A549 treated with dexamethasone at 1 μM for 4 hours (cell line): ENCODE data around the gene RPLP2. TPM values are rescaled to one million over a fixed set of nuclear protein-coding genes. Genes with fewer than 3 reads are reported as not detected.

Experiments
- total RNA-seq: library from RNA; stranded (reverse); fragments of 200-300 nt; extraction: Qiagen RNA extraction; gene quantifications from 5 replicates; pipeline ENCODE4 v1.2.3, GENCODE V29; 2022

RPLP2 gene
- 1,768 to 2,076 TPM (median 1,880 TPM) in 5 replicates for total RNA-seq

DNA sequence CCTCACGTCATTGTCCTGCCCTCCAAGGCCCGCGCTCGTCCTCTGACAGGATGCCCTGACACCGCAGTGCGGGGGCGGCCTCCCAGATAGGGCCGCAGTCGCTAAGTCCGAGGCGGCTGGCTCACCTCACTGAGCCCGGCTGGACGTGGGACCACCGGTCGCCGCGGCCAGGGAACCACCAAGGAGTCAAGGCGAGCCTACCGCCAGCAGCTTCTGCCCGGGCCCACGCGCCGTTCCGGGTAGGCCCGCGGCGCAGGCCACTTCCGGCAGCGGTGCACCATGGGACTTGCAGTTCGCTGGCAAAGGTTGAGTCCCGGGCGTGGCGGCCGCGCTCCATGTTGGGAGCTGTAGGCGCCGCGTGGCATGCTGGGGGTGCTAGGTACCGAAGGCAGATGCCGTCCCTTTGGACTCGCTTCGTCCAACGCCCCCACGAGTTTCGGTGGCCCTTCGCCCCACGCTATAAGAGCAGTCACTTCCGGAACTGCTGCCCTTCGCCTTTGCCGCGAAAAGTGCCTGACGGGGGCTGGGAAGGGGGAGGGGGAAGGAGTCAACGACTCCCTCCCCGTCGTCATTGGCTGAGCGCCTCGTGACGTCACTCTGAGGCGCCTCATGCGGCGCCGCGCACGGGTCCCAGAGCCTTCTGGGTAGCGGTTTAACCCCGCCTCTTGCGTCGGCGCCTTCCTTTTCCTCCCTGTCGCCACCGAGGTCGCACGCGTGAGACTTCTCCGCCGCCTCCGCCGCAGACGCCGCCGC, at the start of gene RPLP2:
RPLP2 (plus strand) TSS at position 681 of the 753 bp plus-strand sequence. CDS start 268 bp downstream, outside the sequence.

DNA sequence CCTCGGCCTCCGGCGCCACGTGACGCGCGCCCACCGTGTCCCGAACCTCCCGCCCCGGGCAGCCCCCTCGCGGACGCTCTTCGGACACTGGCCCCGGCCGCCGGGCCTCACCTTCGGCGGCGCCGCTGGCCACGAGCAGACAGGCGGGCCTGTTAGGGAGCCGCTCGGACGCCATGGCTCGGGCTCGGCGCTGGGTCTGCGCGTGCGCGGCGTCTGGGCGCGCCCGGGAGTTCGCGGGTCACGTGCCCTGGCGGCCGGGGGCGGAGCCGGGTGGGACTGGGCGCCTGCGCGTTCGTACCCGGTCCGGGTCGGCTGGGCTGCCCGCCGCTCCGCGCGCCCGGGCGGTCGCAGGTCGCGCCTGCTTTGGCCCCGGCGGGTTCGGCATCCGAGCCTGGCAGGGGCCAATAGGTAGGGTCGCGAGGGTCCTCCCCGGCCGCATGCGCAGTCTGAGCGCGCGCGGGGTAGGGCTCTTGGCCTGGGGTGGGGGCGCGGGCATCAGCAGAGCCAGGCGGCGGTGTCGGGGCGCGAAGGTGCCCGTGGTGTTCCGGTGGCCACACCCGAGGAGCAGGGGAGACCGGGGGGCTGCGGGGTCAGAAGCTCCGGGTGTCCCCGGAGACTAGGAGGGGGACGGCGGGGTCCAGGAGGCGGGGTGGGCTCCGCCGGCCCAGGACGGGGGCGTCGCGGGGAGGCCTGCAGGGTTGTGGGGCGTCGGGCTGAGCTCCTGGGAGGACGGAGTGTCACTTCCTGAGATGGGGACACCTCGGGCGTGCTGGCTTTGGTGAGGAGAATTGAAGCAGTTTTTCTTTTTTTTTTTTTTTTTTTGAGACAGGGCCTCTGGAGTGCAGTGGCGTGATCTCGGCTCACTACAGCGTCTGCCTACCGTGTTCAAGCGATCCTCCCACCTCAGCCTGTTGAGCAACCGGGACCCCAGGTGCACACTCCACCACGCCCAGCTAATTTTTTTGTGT, 32.2 kb upstream of the RPLP2 start, which contains the start of gene GATD1:
GATD1 (minus strand) TSS at position 200 of the 968 bp plus-strand sequence; CDS start at position 175, 25 bp downstream.

DNA sequence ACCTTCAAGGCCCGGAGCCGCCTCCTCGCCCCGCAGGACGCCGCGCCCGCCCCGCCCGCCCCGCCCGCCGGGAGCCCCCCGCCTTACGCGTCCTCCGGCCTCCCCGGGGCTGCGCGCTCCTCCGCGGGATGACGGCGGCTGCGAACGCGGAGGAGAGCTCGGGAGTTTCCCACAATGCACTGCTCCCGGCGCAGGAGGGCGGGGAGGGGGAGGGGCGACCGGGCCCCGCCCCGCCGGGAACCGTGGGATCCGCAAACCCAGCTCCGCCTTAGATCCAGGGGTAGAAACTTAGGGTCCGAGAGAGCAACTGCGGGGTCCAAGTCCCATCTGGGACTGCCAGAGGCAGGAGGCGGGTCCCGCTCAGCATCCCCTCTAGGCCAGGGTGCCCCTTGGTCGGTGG, 19.8 kb upstream of the RPLP2 start, which contains the start of gene CEND1:
CEND1 (minus strand) TSS at position 148 of the 400 bp plus-strand sequence. CDS start 1,514 bp downstream, outside the sequence.

DNA sequence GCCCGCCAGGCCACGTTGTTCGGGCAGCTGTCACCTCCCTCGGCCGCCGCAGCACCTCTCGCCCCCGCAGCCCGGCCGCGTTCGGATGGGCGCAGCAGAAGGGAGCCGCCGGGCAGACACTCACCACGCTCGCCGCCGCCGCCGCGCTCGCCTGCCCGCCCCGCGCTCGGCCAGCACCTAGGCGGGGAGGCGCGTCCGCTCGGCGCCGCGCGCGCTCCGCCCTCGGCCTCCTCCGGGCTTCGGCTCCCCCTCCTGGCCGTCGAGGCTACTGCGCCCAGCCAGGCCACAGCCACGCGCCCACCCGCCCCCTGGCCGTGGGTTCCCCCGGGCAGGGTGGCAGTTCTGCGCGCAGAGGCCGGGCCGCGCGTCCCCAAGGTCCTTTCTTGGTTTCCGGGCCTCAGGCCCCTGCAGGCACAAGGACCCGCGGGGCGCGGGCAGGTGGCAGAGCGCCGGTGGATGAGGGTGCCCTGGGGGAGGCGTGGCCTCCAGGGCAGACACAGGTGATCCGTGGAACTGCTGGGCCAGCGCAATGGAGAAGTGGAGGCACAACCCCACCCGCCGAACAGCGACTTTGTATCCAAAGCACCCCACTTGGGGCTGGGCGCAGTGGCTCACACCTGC, 11.6 kb upstream of the RPLP2 start, which contains the start of gene SLC25A22:
SLC25A22 (minus strand) TSS at position 189 of the 621 bp plus-strand sequence. CDS start 3,275 bp downstream, outside the sequence.

DNA sequence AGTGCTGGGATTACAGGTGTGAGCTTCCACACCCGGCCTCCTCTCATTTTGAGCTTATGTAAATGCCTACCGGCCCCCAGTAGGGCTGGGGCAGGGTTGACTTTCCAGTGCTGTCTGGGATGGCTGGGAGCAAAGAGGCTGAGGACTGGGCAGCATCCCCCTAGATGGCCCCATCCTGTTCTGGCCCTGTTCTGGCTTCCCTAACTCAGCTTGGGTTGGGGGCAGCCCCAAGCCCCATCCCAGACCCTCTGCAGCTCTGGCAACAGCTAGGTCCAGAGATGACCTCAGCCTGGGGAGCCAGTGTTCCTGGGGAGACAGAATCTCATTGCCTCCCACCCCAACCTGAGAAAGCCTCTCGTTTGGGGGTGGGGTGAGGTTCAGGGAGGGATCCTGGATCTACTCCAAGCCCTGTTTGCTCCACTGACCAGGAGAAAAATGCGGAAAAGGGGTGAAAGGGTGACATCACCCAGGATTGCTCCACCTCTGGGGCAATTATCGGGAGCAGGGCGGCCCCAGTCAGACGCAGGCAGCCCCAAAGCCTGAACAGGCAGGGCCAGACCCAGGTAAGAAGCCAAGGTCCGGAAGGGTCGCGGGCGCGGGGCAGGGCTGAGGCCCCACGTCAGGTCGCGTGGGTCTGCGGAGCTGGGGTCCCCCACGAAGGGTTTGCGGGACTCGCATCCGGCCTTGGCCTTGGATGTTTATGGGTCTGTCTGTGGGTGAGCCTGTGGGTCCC, 8.8 kb downstream of the RPLP2 start, which contains the start of gene PNPLA2:
PNPLA2 (plus strand) TSS at position 519 of the 733 bp plus-strand sequence. CDS start 805 bp downstream, outside the sequence.

DNA sequence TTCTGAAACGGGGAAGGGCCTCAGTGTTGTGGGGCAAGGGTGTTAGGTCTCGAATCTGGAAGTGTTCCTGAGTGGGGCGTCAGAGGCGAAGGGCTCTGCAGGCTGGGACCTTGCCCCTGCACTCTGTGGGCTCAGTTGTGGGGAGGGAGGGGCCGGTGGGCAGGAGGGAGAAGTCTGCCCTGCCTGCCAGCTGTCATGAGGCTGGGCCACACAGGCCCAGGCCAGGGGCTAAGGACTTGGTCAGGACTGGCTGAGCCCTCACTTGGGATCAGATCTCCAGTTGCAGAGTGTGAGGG, 18.1 kb downstream of the RPLP2 start, which contains the start of gene CRACR2B:
CRACR2B (plus strand) TSS at position 23 of the 296 bp plus-strand sequence. CDS start 689 bp downstream, outside the sequence.

DNA sequence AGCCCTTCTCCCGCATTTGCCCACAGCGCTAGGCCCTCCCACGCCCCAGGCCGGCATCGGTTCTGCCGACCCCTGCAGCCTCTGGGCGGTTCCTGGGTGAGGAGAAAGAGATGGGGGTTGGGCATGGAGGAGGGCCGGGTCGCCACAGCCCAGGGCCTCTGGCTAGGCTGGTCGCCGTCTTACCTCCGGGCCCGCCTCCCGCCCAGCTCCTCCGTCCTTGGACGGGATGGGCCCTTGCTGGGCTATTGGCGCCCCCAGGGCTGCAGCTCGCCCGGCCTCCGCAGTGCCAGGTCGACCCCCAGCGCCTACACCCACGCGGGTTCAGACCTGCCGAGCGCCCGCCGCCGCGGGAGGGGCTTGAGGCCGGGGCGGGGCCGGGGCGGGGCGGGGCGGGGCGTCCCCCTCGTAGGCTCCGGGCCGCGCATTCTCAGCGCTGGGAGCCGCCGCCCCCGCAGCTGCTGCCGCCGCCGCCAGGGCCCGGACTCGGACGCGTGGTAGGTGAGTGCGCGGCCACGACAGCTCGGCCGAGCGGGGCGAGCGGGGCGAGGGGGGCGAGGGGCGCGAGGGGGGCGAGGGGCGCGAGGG, 22.9 kb downstream of the RPLP2 start, which contains the start of gene CD151:
CD151 (plus strand) TSS at position 424 of the 585 bp plus-strand sequence. CDS start 3,118 bp downstream, outside the sequence.

DNA sequence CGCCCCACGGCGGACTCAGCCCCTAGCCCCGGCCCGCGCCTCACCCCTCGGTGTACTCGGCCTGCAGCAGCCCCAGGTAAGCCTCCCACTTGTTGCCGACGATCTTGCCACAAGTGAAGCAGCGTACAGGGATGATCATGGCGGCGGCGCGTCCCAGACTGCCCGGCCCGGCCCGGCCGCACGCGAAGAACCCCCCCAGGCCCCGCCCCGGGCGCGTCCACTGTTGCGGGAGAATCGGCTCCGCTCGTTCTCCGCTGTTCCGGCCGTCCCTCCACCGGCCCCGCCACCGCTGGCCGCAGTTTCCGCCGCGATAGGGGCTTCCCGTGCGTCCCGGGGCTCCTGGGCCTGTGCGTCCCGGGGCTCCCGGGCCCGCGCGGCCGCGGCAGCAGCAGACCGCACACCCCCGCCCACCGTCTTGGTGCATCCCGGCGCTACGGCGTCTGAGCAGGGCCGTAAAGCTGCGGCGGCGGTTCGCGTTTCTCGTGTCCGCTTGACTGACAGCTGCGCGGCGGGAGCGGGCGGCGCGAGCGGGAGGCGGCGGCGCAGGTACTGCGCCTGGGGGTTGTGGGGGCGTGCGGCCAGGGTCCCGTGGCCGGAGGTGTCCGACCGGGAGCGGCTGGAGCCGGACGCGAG, 32.7 kb downstream of the RPLP2 start, which contains the start of the genes POLR2L and TSPAN4:
POLR2L (minus strand) TSS at position 160 of the 633 bp plus-strand sequence; CDS start at position 139, 21 bp downstream.
TSPAN4 (plus strand) TSS at position 483 of the 633 bp plus-strand sequence. CDS start 7,453 bp downstream, outside the sequence.

Other genes starting within 250 kb of the RPLP2 start
- gene LMNTD2, start 249.2 kb upstream of the RPLP2 start, total RNA-seq, result 1.6 to 3.4 TPM (median 2.4 TPM) in 5 replicates
- 53.9 to 61.7 TPM (median 58.5 TPM) in 5 replicates for gene RASSF7, start 249.0 kb upstream of the RPLP2 start, total RNA-seq
- 25.8 to 45.8 TPM (median 43.4 TPM) in 5 replicates for gene PHRF1, start 233.5 kb upstream of the RPLP2 start, total RNA-seq
- 6.6 to 9.0 TPM (median 7.0 TPM) in 5 replicates for gene IRF7, start 194.0 kb upstream of the RPLP2 start, total RNA-seq
- 0.06 to 0.34 TPM (median 0.07 TPM) in 5 replicates for gene CDHR5, start 185.0 kb upstream of the RPLP2 start, total RNA-seq
- gene SCT, start 182.8 kb upstream of the RPLP2 start, total RNA-seq, result not detected in 5 replicates
- 0.23 to 0.54 TPM (median 0.36 TPM) in 4 of 5 replicates, not detected in the other for gene DRD4, start 172.7 kb upstream of the RPLP2 start, total RNA-seq
- 31.2 to 36.9 TPM (median 34.5 TPM) in 5 replicates for gene DEAF1, start 114.7 kb upstream of the RPLP2 start, total RNA-seq
- 7.9 to 10.0 TPM (median 8.4 TPM) in 5 replicates for gene TMEM80, start 114.2 kb upstream of the RPLP2 start, total RNA-seq
- gene EPS8L2, start 103.7 kb upstream of the RPLP2 start, total RNA-seq, result 63.5 to 125 TPM (median 102 TPM) in 5 replicates
- 383 to 445 TPM (median 388 TPM) in 5 replicates for gene TALDO1, start 62.5 kb upstream of the RPLP2 start, total RNA-seq
- gene GATD1, start 32.5 kb upstream of the RPLP2 start, total RNA-seq, result 30.9 to 49.4 TPM (median 44.9 TPM) in 5 replicates
- 1.7 to 3.3 TPM (median 2.3 TPM) in 5 replicates for gene CEND1, start 19.9 kb upstream of the RPLP2 start, total RNA-seq
- 18.6 to 34.0 TPM (median 32.8 TPM) in 5 replicates for gene SLC25A22, start 11.7 kb upstream of the RPLP2 start, total RNA-seq
- 7.6 to 15.0 TPM (median 12.6 TPM) in 5 replicates for gene PIDD1, start 4.7 kb upstream of the RPLP2 start, total RNA-seq
- gene PNPLA2, start 8.9 kb downstream of the RPLP2 start, total RNA-seq, result 33.5 to 55.0 TPM (median 51.9 TPM) in 5 replicates
- 5.0 to 6.6 TPM (median 6.1 TPM) in 5 replicates for gene CRACR2B, start 18.0 kb downstream of the RPLP2 start, total RNA-seq
- gene CD151, start 23.0 kb downstream of the RPLP2 start, total RNA-seq, result 740 to 821 TPM (median 802 TPM) in 5 replicates
- gene POLR2L, start 32.6 kb downstream of the RPLP2 start, total RNA-seq, result 594 to 742 TPM (median 681 TPM) in 5 replicates
- gene TSPAN4, start 32.9 kb downstream of the RPLP2 start, total RNA-seq, result 137 to 186 TPM (median 171 TPM) in 5 replicates
- 69.7 to 78.1 TPM (median 73.9 TPM) in 5 replicates for gene CHID1, start 100.8 kb downstream of the RPLP2 start, total RNA-seq
- 28.0 to 43.8 TPM (median 38.8 TPM) in 5 replicates for gene AP2A2, start 115.9 kb downstream of the RPLP2 start, total RNA-seq
- gene MUC6, start 226.8 kb downstream of the RPLP2 start, total RNA-seq, result 0.01 to 0.02 TPM in 2 of 5 replicates, not detected in the others